Measurements from ENCODE around the gene GSX1.
"Not testable (repeated sequence)": the region's sequence is repeated elsewhere in the genome, so short reads cannot be mapped to it uniquely, and the experiment has no call there.

The GSX1 gene

GRCh38 chr13:27794921-27795717 lies 2.8 kb downstream of the GSX1 start:
- no peak for DNase-seq (ENCODE audit: low spot score)

DNA sequence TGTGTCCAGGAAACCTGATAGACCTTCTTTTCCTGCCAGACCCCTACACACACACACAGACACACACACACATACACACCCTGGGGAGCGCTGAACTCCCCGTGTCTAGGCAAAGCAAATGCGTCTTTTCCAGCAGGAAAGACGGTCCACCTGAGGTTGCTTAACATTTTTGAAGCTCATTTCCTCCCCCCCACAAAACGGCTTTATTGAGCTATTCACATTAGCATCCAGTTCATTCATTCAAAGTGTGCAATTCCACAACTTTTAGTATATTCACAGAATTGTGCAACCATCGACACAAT lies 3.4 kb downstream of the GSX1 start:
- no peak for DNase-seq (ENCODE audit: low spot score)

DNA sequence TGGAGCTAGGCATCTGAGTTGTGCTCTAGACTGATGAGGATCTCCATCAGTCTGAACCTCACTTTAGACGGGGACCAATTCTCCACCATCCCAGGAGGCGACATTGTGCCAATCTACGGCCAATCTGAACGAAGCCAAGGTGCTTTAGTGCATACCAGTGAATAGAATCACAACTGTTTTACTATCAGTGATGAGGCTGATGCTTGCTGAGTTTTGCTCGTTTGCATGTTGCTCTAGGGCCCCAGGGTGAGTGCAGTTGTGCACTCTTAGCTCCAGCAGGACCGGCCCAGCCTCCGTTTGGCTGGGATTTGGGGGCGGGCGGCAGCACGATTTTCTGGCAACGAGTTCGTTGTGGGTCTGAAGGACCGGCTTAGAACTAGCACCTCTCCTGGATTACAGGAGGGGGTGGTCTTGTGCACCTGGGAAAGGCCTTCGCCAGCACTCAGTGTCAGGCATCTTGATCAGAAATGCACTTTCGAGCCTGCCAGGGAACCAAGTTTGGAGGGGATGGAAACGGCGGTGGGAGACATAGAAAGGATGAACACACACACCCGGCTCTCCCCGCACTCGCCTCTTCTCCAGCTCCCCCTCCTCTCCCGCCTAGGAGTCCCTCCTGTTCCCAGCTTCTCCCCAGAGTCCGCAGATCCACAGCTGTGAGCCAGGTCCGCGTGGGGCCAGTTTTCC lies 4.4 kb downstream of the GSX1 start:
- no peak for DNase-seq (ENCODE audit: low spot score)

GRCh38 chr13:27797228-27797624 lies 4.9 kb downstream of the GSX1 start:
- DNase-seq (ENCODE audit: low spot score): peak; percentile 59

GRCh38 chr13:27806744-27807387 lies 14.6 kb downstream of the GSX1 start:
- no peak for DNase-seq (ENCODE audit: low spot score)

DNA sequence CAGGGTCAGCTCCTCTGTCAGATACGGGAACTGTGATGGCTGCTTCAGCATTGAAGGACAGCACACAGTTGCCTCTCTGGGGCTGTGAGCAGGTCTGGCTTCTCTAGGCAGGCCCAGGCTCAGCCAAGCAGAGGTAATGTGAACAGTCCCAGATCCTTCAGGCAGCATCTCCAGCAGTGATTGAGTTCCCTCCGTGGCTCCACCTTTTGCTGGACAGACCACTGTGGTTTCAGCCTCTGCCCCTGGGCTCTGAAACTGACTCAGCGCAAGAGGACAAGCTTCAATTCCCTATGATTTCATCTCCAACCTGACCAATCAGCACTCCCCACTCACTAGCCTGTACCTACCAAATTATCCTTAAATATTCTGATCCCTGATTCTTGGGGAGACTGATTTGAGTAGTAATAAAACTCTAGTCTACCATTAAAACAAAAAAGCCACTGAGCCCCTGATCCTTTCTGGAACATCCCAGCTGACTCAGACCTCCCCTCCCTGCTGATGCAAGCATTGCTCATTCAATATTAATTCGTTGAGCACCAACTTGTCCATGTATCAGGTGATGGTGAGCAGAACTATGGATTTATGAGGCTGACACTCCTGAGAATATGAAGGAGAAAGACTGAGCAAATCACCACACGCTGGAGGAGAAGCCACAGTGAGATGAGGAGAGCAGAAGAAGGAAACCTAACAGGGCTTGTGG lies 16.7 kb downstream of the GSX1 start:
- no peak for DNase-seq (ENCODE audit: low spot score)

- no peak for DNase-seq (ENCODE audit: low spot score)
These were observed 17.7 kb downstream of the GSX1 start for GRCh38 chr13:27810009-27810408.

DNA sequence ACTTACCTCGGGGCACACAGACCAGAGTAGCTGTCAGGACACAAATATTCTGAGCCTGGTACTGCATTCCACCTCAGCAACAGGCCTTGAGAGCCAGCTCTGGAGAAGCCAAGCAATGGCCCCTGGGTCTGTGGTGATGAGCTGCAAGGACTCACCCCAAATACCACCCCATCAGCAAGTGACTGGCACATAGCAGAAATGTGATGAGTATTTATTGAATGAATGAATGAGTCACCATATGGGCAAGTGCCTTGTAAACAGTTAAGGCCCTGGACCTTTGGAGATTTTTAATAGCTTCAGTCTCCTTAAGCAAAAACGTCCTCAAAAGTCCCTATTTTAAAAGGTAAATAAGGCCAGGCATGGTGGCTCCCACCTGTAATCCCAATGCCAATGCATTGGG lies 18.2 kb downstream of the GSX1 start:
- DNase-seq (ENCODE audit: low spot score): no peak

- no peak for DNase-seq (ENCODE audit: low spot score)
These were observed 21.5 kb downstream of the GSX1 start for GRCh38 chr13:27813826-27814225.

GRCh38 chr13:27817832-27818231 lies 25.5 kb downstream of the GSX1 start:
- DNase-seq (ENCODE audit: low spot score): not testable (repeated sequence)

GRCh38 chr13:27820524-27821482 lies 28.5 kb downstream of the GSX1 start:
- DNase-seq (ENCODE audit: low spot score): no peak

- DNase-seq (ENCODE audit: low spot score): no peak
These were observed 29.3 kb downstream of the GSX1 start for GRCh38 chr13:27821566-27821965.

GRCh38 chr13:27822258-27822872 lies 30.1 kb downstream of the GSX1 start:
- DNase-seq (ENCODE audit: low spot score): no peak

DNA sequence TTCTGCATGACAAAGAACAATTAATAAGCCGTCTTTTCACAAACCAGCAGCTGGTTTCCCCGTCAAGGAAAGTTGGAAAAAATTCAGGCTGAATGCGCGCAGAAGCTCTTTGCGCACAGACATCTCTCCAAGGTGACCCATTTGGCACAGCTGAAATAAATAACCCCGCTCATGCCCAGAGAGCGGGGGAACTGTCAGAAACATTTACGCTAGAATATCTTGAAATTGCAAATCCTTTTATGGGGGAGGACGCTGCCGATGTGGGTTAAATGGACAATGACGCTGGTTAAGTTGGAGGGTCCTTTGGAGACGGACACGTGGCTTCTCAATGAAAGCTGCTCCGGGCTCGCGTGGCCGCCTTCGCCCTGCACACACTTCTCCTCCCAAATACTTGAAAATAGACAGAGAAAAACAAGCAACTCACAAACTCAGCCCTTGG lies 30.6 kb downstream of the GSX1 start:
- no peak for DNase-seq (ENCODE audit: low spot score)

DNA sequence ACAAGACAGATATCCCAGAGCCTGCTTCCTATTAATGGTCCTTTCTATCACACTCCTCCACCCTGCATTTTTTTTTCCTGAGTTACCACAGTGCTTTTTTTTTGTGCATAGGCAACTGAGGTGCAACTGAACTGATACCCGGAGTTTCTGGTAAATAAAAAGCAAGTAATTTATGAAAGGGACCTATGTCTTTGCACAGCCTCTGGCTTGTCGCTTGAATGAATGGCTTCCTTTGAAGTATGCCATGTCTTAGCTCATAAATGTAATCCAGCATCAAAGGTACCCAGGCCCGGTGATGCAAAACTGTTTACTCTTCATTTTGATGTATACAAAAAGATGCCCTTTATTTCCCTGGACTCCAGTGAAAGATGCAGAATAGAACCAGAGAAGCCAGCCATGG lies 31.8 kb downstream of the GSX1 start:
- no peak for DNase-seq (ENCODE audit: low spot score)

DNA sequence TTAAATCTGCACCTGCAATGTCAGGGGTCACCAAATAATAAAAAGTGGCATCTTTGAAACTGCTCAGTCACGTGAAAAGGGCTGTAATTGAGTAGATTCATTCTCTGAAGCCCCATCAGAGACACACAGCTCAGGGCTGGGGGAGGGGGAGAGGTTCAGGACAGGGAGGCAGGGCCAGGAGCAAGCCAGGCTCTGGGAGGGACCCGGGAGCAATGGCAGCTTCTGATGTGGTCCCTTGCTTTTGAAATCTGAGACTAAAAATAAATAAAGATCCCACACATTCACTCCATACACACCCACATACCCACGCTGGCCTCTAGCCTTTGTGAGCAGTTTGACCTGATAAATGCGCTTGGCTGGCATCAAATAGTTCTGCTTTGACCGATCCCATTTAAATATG lies 32.8 kb downstream of the GSX1 start:
- no peak for DNase-seq (ENCODE audit: low spot score)

DNA sequence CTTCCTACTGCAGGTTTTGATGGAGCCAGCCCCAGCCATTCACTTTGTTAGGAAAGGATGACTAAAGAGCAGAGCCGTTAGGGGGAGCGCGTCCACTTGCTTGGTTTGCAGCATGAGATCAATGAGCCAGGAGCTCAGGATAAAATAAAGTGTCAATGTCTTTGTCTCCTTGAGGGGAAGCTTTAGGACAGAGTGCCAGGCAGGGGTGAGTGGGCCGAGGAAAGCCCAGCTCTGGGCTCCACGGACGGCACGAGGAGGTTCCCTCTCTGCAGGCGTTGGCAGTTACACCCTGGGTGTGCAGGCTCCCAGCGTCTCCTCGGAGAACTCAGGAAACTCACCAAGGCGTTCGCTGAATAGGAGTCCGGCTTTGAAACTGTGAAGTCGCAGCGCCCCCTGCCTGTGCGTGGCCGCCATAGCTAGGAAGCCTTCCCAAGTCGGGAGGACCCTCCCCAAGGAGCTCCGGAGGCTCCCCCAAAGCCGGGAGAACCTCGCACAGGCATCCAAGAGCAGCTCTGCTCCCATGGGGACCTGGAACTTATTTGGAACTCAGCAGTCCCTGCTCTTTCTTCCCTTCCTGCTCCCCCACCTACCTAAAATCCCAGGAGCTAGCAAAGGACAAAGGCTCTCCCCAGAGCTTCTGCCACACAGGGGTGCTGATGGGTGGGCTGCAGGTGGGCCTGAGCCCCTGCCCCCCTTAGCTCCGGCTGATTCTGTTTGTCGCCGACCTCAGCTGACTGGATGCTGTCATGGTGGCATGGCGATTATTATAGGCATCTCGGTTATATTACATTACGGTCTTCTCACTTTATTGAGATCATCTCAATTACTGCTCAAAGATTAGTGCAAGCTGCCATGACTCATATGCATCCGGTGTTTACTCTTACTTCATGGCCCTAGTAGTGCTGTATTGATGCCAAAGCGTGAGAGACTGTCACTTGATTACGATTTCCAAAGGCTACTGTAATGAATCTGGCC lies 34.4 kb downstream of the GSX1 start:
- DNase-seq (ENCODE audit: low spot score): peak; percentile 83

GRCh38 chr13:27827646-27828045 lies 35.4 kb downstream of the GSX1 start:
- DNase-seq (ENCODE audit: low spot score): no peak

- DNase-seq (ENCODE audit: low spot score): peak; percentile 90
These were observed 37.7 kb downstream of the GSX1 start for GRCh38 chr13:27830010-27830409.

- no peak for DNase-seq (ENCODE audit: low spot score)
These were observed 40.9 kb downstream of the GSX1 start for GRCh38 chr13:27833206-27833605.

All from D341Med (cell line).